SK-N-SH (cell line): ENCODE measurements around the gene NRN1L.

ENCODE experiments used
- CTCF ChIP-seq: fragments of 200-600 bp; sonication (generic); IDR thresholded peaks from 2 replicates; pipeline ENCODE4 v1.6.1; 2017; ENCODE audit warnings: antibody characterized with exemption, mild to moderate bottlenecking, moderate library complexity
- FOXJ3 ChIP-seq: sonication (generic); formaldehyde crosslinking; IDR thresholded peaks from 2 replicates; pipeline ENCODE4 v1.5.1; 2020; ENCODE audit warnings: mild to moderate bottlenecking, missing genetic modification reagents
- FOXM1 ChIP-seq: IDR thresholded peaks from 2 replicates; pipeline ENCODE4 v1.4.0; 2012; ENCODE audit warnings: low read depth, mild to moderate bottlenecking
- RFX5 ChIP-seq: IDR thresholded peaks from 2 replicates; pipeline ENCODE4 v1.6.1; 2012; ENCODE audit warnings: mild to moderate bottlenecking, improper control_type of control experiment, low read length
- SIN3A ChIP-seq: IDR thresholded peaks from 2 replicates; pipeline ENCODE4 v1.6.1; 2012; ENCODE audit warnings: low read depth, mild to moderate bottlenecking, low read length, moderate library complexity, borderline replicate concordance
- USF2 ChIP-seq: fragments of 150-350 bp; IDR thresholded peaks from 2 replicates; pipeline ENCODE4 v1.6.1; 2017; ENCODE audit warnings: antibody characterized with exemption, low read length, low read depth, borderline replicate concordance

DNA sequence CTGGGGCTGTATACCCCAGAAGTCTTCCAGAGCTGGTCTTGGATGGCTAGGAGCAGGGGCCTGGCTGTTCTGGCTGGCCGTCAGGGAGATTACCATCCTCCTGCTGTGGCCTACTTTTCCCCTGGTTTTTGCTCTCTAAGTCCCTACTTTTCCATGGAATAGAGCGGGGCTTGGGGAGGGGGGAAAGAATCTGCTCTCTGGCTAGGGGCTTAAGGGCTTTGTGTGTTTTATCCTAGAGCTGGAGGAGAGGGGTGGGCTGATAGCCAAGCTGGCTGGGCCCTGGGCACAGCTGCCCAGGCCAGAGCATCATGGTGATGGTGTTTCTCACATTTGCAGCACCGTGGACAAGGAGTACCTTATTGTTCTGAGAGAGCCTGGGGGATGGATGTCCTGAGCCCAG is 3.6 kb downstream of the NRN1L start:
- TF ChIP-seq SIN3A, result no peak
- TF ChIP-seq FOXM1, result no peak
- TF ChIP-seq CTCF, result no peak
- TF ChIP-seq RFX5, result no peak
- no peak for TF ChIP-seq USF2
- TF ChIP-seq FOXJ3 (CRISPR knock-in tag), result no peak
